ENCODE measurements around the gene PTPN1. TPM values are rescaled to one million over a fixed set of nuclear protein-coding genes. Genes with fewer than 3 reads are reported as not detected.

Gene PTPN1
- total and polyA plus RNA-seq, 2 of the 4 experiments (the other 2 are of a cell fraction) = 31.7 to 37.4 TPM

DNA sequence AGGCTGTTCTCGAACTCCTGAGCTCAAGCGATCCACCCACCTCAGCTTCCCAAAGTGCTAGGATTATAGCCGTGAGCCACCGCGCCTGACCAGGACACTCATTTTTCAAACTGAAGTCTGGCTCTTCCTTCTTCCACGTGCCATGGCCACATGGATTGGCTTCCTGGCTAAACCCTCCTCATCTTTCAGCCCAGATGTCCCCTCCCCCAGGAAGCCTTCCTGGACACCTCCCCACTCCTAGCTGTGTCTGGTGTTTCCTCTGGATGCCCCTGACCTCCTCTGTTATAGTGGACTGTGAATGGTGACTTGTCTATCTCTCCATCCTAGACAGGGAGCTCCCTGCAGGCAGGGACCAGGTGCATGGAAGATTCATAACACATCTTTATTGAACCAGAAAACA is 124.0 kb downstream of the PTPN1 start:
- Histone ChIP-seq H2BK120ac (ENCODE audit: low read depth, low read length) (peak overlapping the region; percentile 74; the same call in 1 of the 2 replicates), H2BK5ac (ENCODE audit: low read depth, low read length, poor library complexity, severe bottlenecking) (no peak overlapping the region), H3K23ac (ENCODE audit: low read depth, low read length) (peak overlapping the region; percentile 38; the same call in 1 of the 2 replicates), H4K8ac (ENCODE audit: low read depth in 2 of 2, low read length in 2 of 2) (peak overlapping the region in 1 of 2 experiments; percentile 71; a peak in 1 of 4 replicates), H3K4me3 (ENCODE audit: insufficient read depth, low read depth, low read length) (no peak overlapping the region), H2AK5ac (ENCODE audit: low read depth, low read length) (peak overlapping the region; percentile 71), H3K9me1 (ENCODE audit: insufficient read depth, low read length) (peaks cover 15% of the 10 kb centered on the region), H3K9ac (ENCODE audit: low read depth, low read length) (no peak overlapping the region), H3K36me3 (ENCODE audit: control insufficient read depth, insufficient read depth, low read length) (no peaks in the 10 kb centered on the region), H2AK9ac (replicated peaks; ENCODE audit: low read depth, low read length, poor library complexity) (no peak overlapping the region), H4K5ac (ENCODE audit: low read depth, low read length) (no peak overlapping the region; the same call in 1 of the 2 replicates), H3K27ac (ENCODE audit: insufficient read depth, low read length) (no peak overlapping the region), H2BK20ac (ENCODE audit: low read depth, low read length) (peak overlapping the region; percentile 46), H2AFZ (replicated peaks; ENCODE audit: low read length, poor library complexity) (peak overlapping the region; percentile 49), H3K14ac (replicated peaks; ENCODE audit: low read depth, low read length) (peak overlapping the region; percentile 61), H3K4me1 (ENCODE audit: control insufficient read depth, insufficient read depth, low read length) (peaks cover 25% of the 10 kb centered on the region), H3K27me3 (ENCODE audit: control insufficient read depth, insufficient read depth, low read length) (no peaks in the 10 kb centered on the region), H3K4me2 (ENCODE audit: low read depth, low read length) (no peak overlapping the region), H3K18ac (ENCODE audit: low read depth, low read length) (no peak overlapping the region), H3K56ac (ENCODE audit: extremely low read depth, insufficient read depth, low read length) (no peak overlapping the region), H3K9me3 (ENCODE audit: control insufficient read depth, insufficient read depth, low read length) (no peaks in the 10 kb centered on the region), H3K4ac (ENCODE audit: low read depth, low read length) (peak overlapping the region; percentile 72), H4K91ac (ENCODE audit: insufficient read depth, low read depth, low read length) (peak overlapping the region; percentile 20), H4K20me1 (ENCODE audit: insufficient read depth, low read length) (no peaks in the 10 kb centered on the region), H2BK15ac (ENCODE audit: low read depth, low read length) (peak overlapping the region; percentile 19; the same call in 2 of the 3 replicates), H3K79me1 (ENCODE audit: low read depth in 1 of 2, low read length in 2 of 2) (peaks cover 4 to 51% of the 10 kb centered on the region in 2 experiments; a peak in 3 of 4 replicates)
- ChIA-PET CTCF (interaction anchor here (0.6 kb wide), 1 partner anchor 411 kb away, joined by 3 read pairs; no protein-coding TSS in a partner anchor), POLR2A (ENCODE audit: unreplicated experiment) (interaction anchor here (0.6 kb wide), 1 partner anchor 56 kb away, joined by 8 read pairs; no protein-coding TSS in a partner anchor)
- in situ Hi-C loops (cut with MboI; ENCODE audit: low sequenced_read_pairs) (loop anchor here (5.0 kb wide), 1 partner anchor 108 kb away; no protein-coding TSS in a partner anchor), dilution Hi-C loops (cut with HindIII; ENCODE audit: low sequenced_read_pairs, unreplicated experiment) (no loop called here), intact Hi-C loops (cut with micrococcal nuclease) (no loop called here)
- no peak for ATAC-seq (ENCODE audit: low read depth)
- WGBS, 2 experiments (ENCODE audit: extremely low coverage in 2 of 2, insufficient read length in 1 of 2) = no CpG with 5 or more reads among the region's 6 CpGs
- no TSS peak for BruUV-seq (replicated peaks)
- no peak for DNase-seq
- TF ChIP-seq SMC3 (IDR thresholded peaks at IDR 0.05; ENCODE audit: low read depth, low read length) (no peak), FOS (IDR thresholded peaks at IDR 0.05; ENCODE audit: low read depth, low read length) (no peak), RFX5 (IDR thresholded peaks at IDR 0.05; ENCODE audit: low read depth, low read length) (no peak), RCOR1 (IDR thresholded peaks at IDR 0.05; ENCODE audit: insufficient replicate concordance, low read length) (no peak), CEBPB (IDR thresholded peaks at IDR 0.05; ENCODE audit: low read depth, low read length) (no peak), RAD21 (IDR thresholded peaks at IDR 0.05; ENCODE audit: low read length) (no peak), MXI1 (IDR thresholded peaks at IDR 0.05; ENCODE audit: borderline replicate concordance, low read depth, low read length) (no peak), NFE2L2 (IDR thresholded peaks at IDR 0.05; ENCODE audit: low read depth, low read length) (no peak), CHD1 (IDR thresholded peaks at IDR 0.05; ENCODE audit: low read depth, low read length) (no peak), POLR2A (IDR thresholded peaks at IDR 0.05; ENCODE audit: low read depth, low read length) (no peak), MAZ (IDR thresholded peaks at IDR 0.05; ENCODE audit: borderline replicate concordance, low read depth, low read length) (no peak), BHLHE40 (IDR thresholded peaks at IDR 0.05; ENCODE audit: low read depth, low read length) (no peak), MAFK (IDR thresholded peaks at IDR 0.05; ENCODE audit: low read depth, low read length) (no peak)
- TF ChIP-seq, protein P1, sequence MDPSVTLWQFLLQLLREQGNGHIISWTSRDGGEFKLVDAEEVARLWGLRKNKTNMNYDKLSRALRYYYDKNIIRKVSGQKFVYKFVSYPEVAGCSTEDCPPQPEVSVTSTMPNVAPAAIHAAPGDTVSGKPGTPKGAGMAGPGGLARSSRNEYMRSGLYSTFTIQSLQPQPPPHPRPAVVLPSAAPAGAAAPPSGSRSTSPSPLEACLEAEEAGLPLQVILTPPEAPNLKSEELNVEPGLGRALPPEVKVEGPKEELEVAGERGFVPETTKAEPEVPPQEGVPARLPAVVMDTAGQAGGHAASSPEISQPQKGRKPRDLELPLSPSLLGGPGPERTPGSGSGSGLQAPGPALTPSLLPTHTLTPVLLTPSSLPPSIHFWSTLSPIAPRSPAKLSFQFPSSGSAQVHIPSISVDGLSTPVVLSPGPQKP (IDR thresholded peaks at IDR 0.05; ENCODE audit: borderline replicate concordance, low read depth, low read length) = no peak
- TF ChIP-seq, protein P2, sequence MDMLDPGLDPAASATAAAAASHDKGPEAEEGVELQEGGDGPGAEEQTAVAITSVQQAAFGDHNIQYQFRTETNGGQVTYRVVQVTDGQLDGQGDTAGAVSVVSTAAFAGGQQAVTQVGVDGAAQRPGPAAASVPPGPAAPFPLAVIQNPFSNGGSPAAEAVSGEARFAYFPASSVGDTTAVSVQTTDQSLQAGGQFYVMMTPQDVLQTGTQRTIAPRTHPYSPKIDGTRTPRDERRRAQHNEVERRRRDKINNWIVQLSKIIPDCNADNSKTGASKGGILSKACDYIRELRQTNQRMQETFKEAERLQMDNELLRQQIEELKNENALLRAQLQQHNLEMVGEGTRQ (IDR thresholded peaks at IDR 0.05; ENCODE audit: low read depth, low read length) = no peak
- TF ChIP-seq, protein P3, sequence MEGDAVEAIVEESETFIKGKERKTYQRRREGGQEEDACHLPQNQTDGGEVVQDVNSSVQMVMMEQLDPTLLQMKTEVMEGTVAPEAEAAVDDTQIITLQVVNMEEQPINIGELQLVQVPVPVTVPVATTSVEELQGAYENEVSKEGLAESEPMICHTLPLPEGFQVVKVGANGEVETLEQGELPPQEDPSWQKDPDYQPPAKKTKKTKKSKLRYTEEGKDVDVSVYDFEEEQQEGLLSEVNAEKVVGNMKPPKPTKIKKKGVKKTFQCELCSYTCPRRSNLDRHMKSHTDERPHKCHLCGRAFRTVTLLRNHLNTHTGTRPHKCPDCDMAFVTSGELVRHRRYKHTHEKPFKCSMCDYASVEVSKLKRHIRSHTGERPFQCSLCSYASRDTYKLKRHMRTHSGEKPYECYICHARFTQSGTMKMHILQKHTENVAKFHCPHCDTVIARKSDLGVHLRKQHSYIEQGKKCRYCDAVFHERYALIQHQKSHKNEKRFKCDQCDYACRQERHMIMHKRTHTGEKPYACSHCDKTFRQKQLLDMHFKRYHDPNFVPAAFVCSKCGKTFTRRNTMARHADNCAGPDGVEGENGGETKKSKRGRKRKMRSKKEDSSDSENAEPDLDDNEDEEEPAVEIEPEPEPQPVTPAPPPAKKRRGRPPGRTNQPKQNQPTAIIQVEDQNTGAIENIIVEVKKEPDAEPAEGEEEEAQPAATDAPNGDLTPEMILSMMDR (conservative IDR thresholded peaks at IDR 0.05; ENCODE audit: low read depth, low read length) = no peak
